HCT116 (cell line): ENCODE measurements around the gene ADIPOR1. TPM values are rescaled to one million over a fixed set of nuclear protein-coding genes. Genes with fewer than 3 reads are reported as not detected.

Source experiments
- ATAC-seq: fragments of 200-7000 bp; cut with Tn5 transposase; 2 replicates; pipeline ENCODE4 v1.9.1; 2020; ENCODE audit warnings: mild to moderate bottlenecking, moderate library complexity
- BruUV-seq: library from RNA; stranded (reverse); fragments of 400-500 nt; replicated peaks from 2 replicates; lab custom pipeline; 2021; lab: Mats Ljungman, UMichigan
- CTCF ChIA-PET: fragments of 300-600 bp; sonication (Branson Sonifier 250); formaldehyde crosslinking; loops from one replicate; lab custom pipeline; 2021; ENCODE audit warnings: antibody characterized with exemption; lab: Charles Lee
- POLR2A ChIA-PET: fragments of 300-600, 350-600 bp; sonication (Branson Sonifier 250); formaldehyde crosslinking; loops from one replicate; lab custom pipeline; 2021; ENCODE audit warnings: antibody characterized with exemption; lab: Charles Lee
- RAD21 ChIA-PET, 2 experiments: fragments of 300-600 bp; sonication (Branson Sonifier 250); formaldehyde crosslinking; loops; one replicate each; lab custom pipeline; 2023; ENCODE audit warnings: low total read pairs in 2 of 2; ENCODE audit not compliant: uncharacterized antibody in 2 of 2, unreplicated experiment in 2 of 2, low non-redundant PET in 1 of 2; lab: Charles Lee
- DNase-seq: peaks from one replicate; pipeline ENCODE4 v3.0.0-alpha.2; 2010; ENCODE audit warnings: low read depth, low spot score
- H2AFZ ChIP-seq: fragments of 200-600 bp; shearing (Covaris generic), sonication (generic); 2 replicates; pipeline ENCODE4 v1.6.1; 2017; ENCODE audit warnings: low read depth, mixed run types, mixed read lengths, antibody characterized with exemption, low read length; ENCODE audit not compliant: poor library complexity, severe bottlenecking
- H3K27ac ChIP-seq: 2 replicates; pipeline ENCODE4 v1.5.1; 2012; ENCODE audit warnings: low read depth, low read length
- H3K27me3 ChIP-seq: fragments of 200-600 bp; sonication (generic); 2 replicates; pipeline ENCODE4 v1.6.1; 2016; ENCODE audit warnings: mixed run types, low read length, mixed read lengths; ENCODE audit not compliant: insufficient read depth
- H3K36me3 ChIP-seq, 2 experiments: fragments of 200-500 bp in 1 of 2; fragments of 200-600 bp in 1 of 2; sonication (Bioruptor generic) in 1 of 2; sonication (generic) in 1 of 2; 2 replicates each; pipeline versions ENCODE4 v1.5.1 to v1.6.1; 2014 to 2016; ENCODE audit warnings: low read length in 2 of 2, inconsistent platforms in 1 of 2, mixed read lengths in 1 of 2, mixed run types in 1 of 2; ENCODE audit not compliant: insufficient read depth in 2 of 2, control insufficient read depth in 1 of 2
- H3K4me1 ChIP-seq, 2 experiments: fragments of 200-600 bp in 1 of 2; sonication (generic) in 1 of 2; 2 replicates each; pipeline versions ENCODE4 v1.5.1 to v1.6.1; 2012 to 2017; ENCODE audit warnings: low read length in 2 of 2, inconsistent platforms in 1 of 2, mild to moderate bottlenecking in 1 of 2, mixed read lengths in 1 of 2, mixed run types in 1 of 2, moderate library complexity in 1 of 2; ENCODE audit not compliant: insufficient read depth in 2 of 2, control insufficient read depth in 1 of 2
- H3K4me2 ChIP-seq: fragments of 200-600 bp; sonication (generic); 2 replicates; pipeline ENCODE4 v1.6.1; 2017; ENCODE audit warnings: mixed run types, low read length, mixed read lengths
- H3K4me3 ChIP-seq, 2 experiments: fragments of 200-600 bp in 1 of 2; sonication (generic) in 1 of 2; replicated peaks in 1 of 2; 2 replicates each; pipeline ENCODE4 v1.5.1; 2011 to 2016; ENCODE audit warnings: low read length in 2 of 2, control low read depth in 1 of 2, low read depth in 1 of 2, mild to moderate bottlenecking in 1 of 2, mixed read lengths in 1 of 2, mixed run types in 1 of 2
- H3K79me2 ChIP-seq: fragments of 200-600 bp; sonication (generic); 2 replicates; pipeline ENCODE4 v1.6.1; 2017; ENCODE audit warnings: mild to moderate bottlenecking, mixed run types, low read length, moderate library complexity, mixed read lengths; ENCODE audit not compliant: insufficient read depth
- H3K9ac ChIP-seq: fragments of 200-600 bp; sonication (generic); 2 replicates; pipeline ENCODE4 v1.6.1; 2016; ENCODE audit warnings: low read length, mixed read lengths
- H3K9me2 ChIP-seq: fragments of 200-600 bp; sonication (generic), shearing (Covaris generic); 2 replicates; pipeline ENCODE4 v1.6.1; 2017; ENCODE audit warnings: mixed run types, mild to moderate bottlenecking, moderate library complexity; ENCODE audit not compliant: insufficient read depth
- H3K9me3 ChIP-seq, 2 experiments: fragments of 200-500 bp in 1 of 2; fragments of 200-600 bp in 1 of 2; sonication (Bioruptor generic) in 1 of 2; sonication (generic) in 1 of 2; 2 replicates each; pipeline ENCODE4 v1.6.1; 2014 to 2017; ENCODE audit warnings: low read length in 2 of 2, mixed read lengths in 2 of 2, inconsistent platforms in 1 of 2, low read depth in 1 of 2, mild to moderate bottlenecking in 1 of 2, mixed run types in 1 of 2, moderate library complexity in 1 of 2; ENCODE audit not compliant: control insufficient read depth in 1 of 2, insufficient read depth in 1 of 2
- H4K20me1 ChIP-seq: fragments of 200-600 bp; sonication (generic), shearing (Covaris generic); 2 replicates; pipeline ENCODE4 v1.6.1; 2017; ENCODE audit warnings: mixed run types, mild to moderate bottlenecking, moderate library complexity; ENCODE audit not compliant: insufficient read depth
- ATF3 ChIP-seq: IDR thresholded peaks from 2 replicates; pipeline ENCODE4 v1.6.1; 2012
- CTCF ChIP-seq, 3 experiments: fragments of 200-600 bp in 1 of 3; sonication (generic) in 1 of 3; IDR thresholded peaks in 2 of 3; conservative IDR thresholded peaks in 1 of 3; 2 replicates each; pipeline ENCODE4 v1.5.1; 2012 to 2017; ENCODE audit warnings: low read depth in 2 of 3, low read length in 2 of 3, antibody characterized with exemption in 1 of 3, borderline replicate concordance in 1 of 3, control low read depth in 1 of 3, mild to moderate bottlenecking in 1 of 3, mixed read lengths in 1 of 3, mixed run types in 1 of 3, moderate library complexity in 1 of 3; ENCODE audit not compliant: insufficient read depth in 1 of 3
- EGR1 ChIP-seq: IDR thresholded peaks from 2 replicates; pipeline ENCODE4 v1.6.1; 2012; ENCODE audit warnings: low read depth
- ELF1 ChIP-seq: IDR thresholded peaks from 2 replicates; pipeline ENCODE4 v1.6.1; 2012; ENCODE audit warnings: low read depth, borderline replicate concordance
- EZH2phosphoT487 ChIP-seq: fragments of 200-600 bp; IDR thresholded peaks from 2 replicates; pipeline ENCODE4 v1.6.1; 2018; ENCODE audit warnings: antibody characterized with exemption, borderline replicate concordance
- POLR2A ChIP-seq: IDR thresholded peaks from 2 replicates; pipeline ENCODE4 v1.7.0; 2011; ENCODE audit warnings: borderline replicate concordance; ENCODE audit not compliant: insufficient read depth, insufficient read length; ENCODE audit errors: extremely low read depth
- YY1 ChIP-seq: IDR thresholded peaks from 2 replicates; pipeline ENCODE4 v1.6.1; 2011; ENCODE audit warnings: low read length, low read depth, moderate library complexity, mild to moderate bottlenecking; ENCODE audit not compliant: insufficient replicate concordance; ENCODE audit errors: extremely low read depth
- ZNF274 ChIP-seq: fragments of 200-500 bp; sonication (Bioruptor generic); IDR thresholded peaks from 2 replicates; pipeline ENCODE4 v1.6.1; 2014; ENCODE audit warnings: mild to moderate bottlenecking, low read depth, low read length, inconsistent platforms
- intact Hi-C: fragments of 100-400 bp; cut with micrococcal nuclease; formaldehyde crosslinking; loops from 2 replicates; pipeline ENCODE4 v1.10.0; 2022
- total RNA-seq: library from RNA; stranded (reverse); gene quantifications from one replicate; pipeline ENCODE4 v1.2.1, GENCODE V29; 2021; ENCODE audit not compliant: unreplicated experiment
- TF ChIP-seq, protein P1 (sequence below): IDR thresholded peaks from 2 replicates; pipeline ENCODE4 v1.6.1; 2011; ENCODE audit warnings: mild to moderate bottlenecking, low read length, moderate library complexity; ENCODE audit not compliant: insufficient replicate concordance; ENCODE audit errors: extremely low read depth
- TF ChIP-seq, protein P2 (sequence below): IDR thresholded peaks from 2 replicates; pipeline ENCODE4 v1.6.1; 2012

Gene ADIPOR1
- total RNA-seq, 1 experiment from 2014 or later = 89.8 TPM

DNA sequence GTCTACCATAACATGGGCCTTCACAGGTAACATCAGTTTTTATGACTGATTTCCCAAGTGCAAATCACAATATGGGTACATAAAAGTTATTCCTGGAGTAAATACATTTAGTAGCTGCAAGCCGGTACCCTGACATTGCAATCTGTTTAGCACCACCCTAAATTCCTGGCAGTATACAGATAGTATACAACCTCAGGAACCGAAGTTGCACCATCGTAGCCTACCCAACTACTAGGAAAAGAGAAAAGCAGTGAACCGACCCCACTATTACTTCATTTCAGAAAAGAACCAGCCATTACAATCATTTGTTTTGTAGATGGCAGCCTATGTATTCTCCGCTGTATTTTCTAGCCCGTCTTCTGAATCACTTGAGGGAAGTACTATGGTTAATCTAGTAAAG, 1.1 kb downstream of the ADIPOR1 start:
- RAD21 ChIA-PET = no interaction called here
- peaks cover 61% of the 10 kb centered on the region for H3K79me2 ChIP-seq
- POLR2A ChIA-PET = no interaction called here
- DNase-seq = no peak
- CTCF ChIA-PET = no interaction called here
- no peak overlapping the region for H2AFZ ChIP-seq
- no peaks in the 10 kb centered on the region for H3K27me3 ChIP-seq
- BruUV-seq = TSS peak; percentile 58
- H3K4me2 ChIP-seq = peak overlapping the region; percentile 84
- H3K36me3 ChIP-seq = no peaks in the 10 kb centered on the region
- H3K4me1 ChIP-seq = peaks cover 23 to 45% of the 10 kb centered on the region in 2 experiments
- H3K9ac ChIP-seq = peak overlapping the region; percentile 85
- no peaks in the 10 kb centered on the region for H3K9me2 ChIP-seq
- no peak for TF ChIP-seq ATF3
- no peak for TF ChIP-seq POLR2A
- TF ChIP-seq EGR1 = no peak
- TF ChIP-seq ELF1 = no peak
- no peak for TF ChIP-seq CTCF (IDR thresholded peaks at IDR 0.05 in 2 of 3, conservative IDR thresholded peaks at IDR 0.05 in 1 of 3; ENCODE audit: borderline replicate concordance in 1 of 3, insufficient read depth in 1 of 3, low read depth in 2 of 3, low read length in 2 of 3)
- no peak for TF ChIP-seq EZH2phosphoT487
- H3K27ac ChIP-seq = no peak overlapping the region
- 0 out of 2 replicates have a peak, but pooled peaks cover 2% of the 10 kb centered on the region for H4K20me1 ChIP-seq
- ATAC-seq = no peak
- peak overlapping the region; percentile 82 to 93 for H3K4me3 ChIP-seq
- intact Hi-C loops = no loop called here
- no peaks in the 10 kb centered on the region for H3K9me3 ChIP-seq

DNA sequence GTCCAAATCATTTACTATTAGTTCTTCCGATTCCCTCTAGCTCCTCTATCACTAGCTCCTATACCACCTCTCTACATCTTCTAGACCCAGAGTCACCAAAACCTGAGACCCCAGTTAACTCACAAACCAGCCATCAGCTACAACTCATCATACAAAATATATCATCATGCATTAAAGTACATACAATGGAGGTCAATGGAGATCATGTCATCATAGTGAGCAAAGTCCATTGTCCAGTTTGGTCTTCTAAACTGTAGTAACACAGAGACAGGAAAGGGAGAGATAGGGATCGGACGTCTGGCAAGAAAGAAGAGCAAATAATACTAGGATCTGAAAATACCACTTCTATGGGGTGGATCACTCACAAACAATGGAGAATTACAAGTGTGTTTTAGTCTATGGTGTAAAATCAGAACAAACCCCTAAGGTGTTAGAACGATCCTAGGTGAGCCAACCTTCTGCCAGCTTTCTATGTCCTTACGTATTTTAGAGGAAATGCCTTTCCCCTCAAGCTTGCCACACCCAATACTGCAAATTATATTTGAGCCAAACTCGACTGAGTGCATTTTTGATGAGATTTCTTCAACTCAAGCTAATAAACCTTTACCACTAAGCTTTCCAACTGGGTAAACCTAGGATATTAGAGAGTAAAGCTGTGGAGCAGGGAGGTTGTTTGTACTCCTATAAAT, 3.9 kb downstream of the ADIPOR1 start:
- H3K9me3 ChIP-seq = no peaks in the 10 kb centered on the region
- intact Hi-C loops = no loop called here
- no peak overlapping the region for H3K4me3 ChIP-seq
- no peak overlapping the region for H3K27ac ChIP-seq
- CTCF ChIA-PET = no interaction called here
- no TSS peak for BruUV-seq
- H3K79me2 ChIP-seq = peaks cover 79% of the 10 kb centered on the region
- H3K36me3 ChIP-seq = peaks cover 8% of the 10 kb centered on the region in 2 experiments; a peak in 3 of 4 replicates
- ATAC-seq = no peak
- H3K9ac ChIP-seq = no peak overlapping the region
- peaks cover 13 to 33% of the 10 kb centered on the region in 2 experiments for H3K4me1 ChIP-seq
- no peak overlapping the region for H3K4me2 ChIP-seq
- no peaks in the 10 kb centered on the region for H3K27me3 ChIP-seq
- POLR2A ChIA-PET = interaction anchor here (1.1 kb wide), 1 partner anchor 52 kb away, joined by 5 read pairs; the partner anchor contains the start of gene TMEM183A
- H4K20me1 ChIP-seq = 0 out of 2 replicates have a peak, but pooled peaks cover 2% of the 10 kb centered on the region
- RAD21 ChIA-PET = no interaction called here
- no peak overlapping the region for H2AFZ ChIP-seq
- no peak for DNase-seq
- H3K9me2 ChIP-seq = no peaks in the 10 kb centered on the region
- TF ChIP-seq, protein P1, sequence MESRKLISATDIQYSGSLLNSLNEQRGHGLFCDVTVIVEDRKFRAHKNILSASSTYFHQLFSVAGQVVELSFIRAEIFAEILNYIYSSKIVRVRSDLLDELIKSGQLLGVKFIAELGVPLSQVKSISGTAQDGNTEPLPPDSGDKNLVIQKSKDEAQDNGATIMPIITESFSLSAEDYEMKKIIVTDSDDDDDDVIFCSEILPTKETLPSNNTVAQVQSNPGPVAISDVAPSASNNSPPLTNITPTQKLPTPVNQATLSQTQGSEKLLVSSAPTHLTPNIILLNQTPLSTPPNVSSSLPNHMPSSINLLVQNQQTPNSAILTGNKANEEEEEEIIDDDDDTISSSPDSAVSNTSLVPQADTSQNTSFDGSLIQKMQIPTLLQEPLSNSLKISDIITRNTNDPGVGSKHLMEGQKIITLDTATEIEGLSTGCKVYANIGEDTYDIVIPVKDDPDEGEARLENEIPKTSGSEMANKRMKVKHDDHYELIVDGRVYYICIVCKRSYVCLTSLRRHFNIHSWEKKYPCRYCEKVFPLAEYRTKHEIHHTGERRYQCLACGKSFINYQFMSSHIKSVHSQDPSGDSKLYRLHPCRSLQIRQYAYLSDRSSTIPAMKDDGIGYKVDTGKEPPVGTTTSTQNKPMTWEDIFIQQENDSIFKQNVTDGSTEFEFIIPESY = no peak
- TF ChIP-seq, protein P2, sequence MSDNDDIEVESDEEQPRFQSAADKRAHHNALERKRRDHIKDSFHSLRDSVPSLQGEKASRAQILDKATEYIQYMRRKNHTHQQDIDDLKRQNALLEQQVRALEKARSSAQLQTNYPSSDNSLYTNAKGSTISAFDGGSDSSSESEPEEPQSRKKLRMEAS = no peak
- TF ChIP-seq YY1 (no peak), ELF1 (no peak), ZNF274 (no peak)
